Large intestine (tissue), 12 donors: Measurements from ENCODE around the gene CRCP. TPM values are rescaled to one million over a fixed set of nuclear protein-coding genes. Genes with fewer than 3 reads are reported as not detected.
A peak's percentile ranks its signal among the peaks of the same experiment; 100 is the strongest.
"Not testable (repeated sequence)": the region's sequence is repeated elsewhere in the genome, so short reads cannot be mapped to it uniquely, and the experiment has no call there.

Experiments
- DNase-seq, 2 donors: peaks; one replicate each; pipeline versions ENCODE4 v3.0.0 to v3.0.0-alpha.2; 2013
- H3K27ac ChIP-seq: one replicate; pipeline ENCODE4 v1.5.1; 2013; ENCODE audit warnings: low read length
- H3K27me3 ChIP-seq: 2 replicates; pipeline ENCODE4 v1.6.1; 2013; ENCODE audit warnings: low read length; ENCODE audit not compliant: control insufficient read depth, insufficient read depth
- H3K36me3 ChIP-seq: 2 replicates; pipeline ENCODE4 v1.6.1; 2013; ENCODE audit warnings: low read length; ENCODE audit not compliant: control insufficient read depth, insufficient read depth
- H3K4me1 ChIP-seq: one replicate; pipeline ENCODE4 v1.6.1; 2013; ENCODE audit warnings: low read length; ENCODE audit not compliant: control insufficient read depth, insufficient read depth
- H3K4me3 ChIP-seq: one replicate; pipeline ENCODE4 v1.5.1; 2013; ENCODE audit warnings: low read length
- H3K9me3 ChIP-seq: one replicate; pipeline ENCODE4 v1.6.1; 2013; ENCODE audit warnings: mild to moderate bottlenecking, low read depth, low read length, moderate library complexity; ENCODE audit not compliant: control insufficient read depth
- WGBS: methylation state at CpG from one replicate; pipeline ENCODE4 v1.1.5; 2013; ENCODE audit warnings: low lambda C conversion rate; ENCODE audit not compliant: insufficient coverage; 5-methylcytosine and 5-hydroxymethylcytosine counted together
- long read RNA-seq, 11 donors: transcript quantifications; one replicate each; lab custom pipeline, GENCODE V29; 2026
- polyA plus RNA-seq: library from polyadenylated mRNA; unstranded; fragments of 120-200 nt; gene quantifications from one replicate; pipeline ENCODE4 v1.2.1, GENCODE V29; 2013

CRCP gene
- polyA plus RNA-seq, result 32.0 TPM
- long read RNA-seq, donor 1, transcript CRCP-203 (6 exons, 3,009 nt), result major isoform, 10 of 14 reads
- long read RNA-seq, donor 1, partial matches to known transcripts, result 0 of 14 reads
- long read RNA-seq, donor 1, other reads (novel, unspliced or antisense), result 0 of 14 reads
- long read RNA-seq, donor 2, transcript CRCP-203 (6 exons, 3,009 nt), result major isoform, 16 of 19 reads
- long read RNA-seq, donor 2, partial matches to known transcripts, result 0 of 19 reads
- long read RNA-seq, donor 2, other reads (novel, unspliced or antisense), result 0 of 19 reads
- long read RNA-seq, donor 3, transcript CRCP-203 (6 exons, 3,009 nt), result major isoform, 27 of 46 reads
- long read RNA-seq, donor 3, partial matches to known transcripts, result 16 of 46 reads
- long read RNA-seq, donor 3, other reads (novel, unspliced or antisense), result 0 of 46 reads
- long read RNA-seq, donor 4, partial matches to known transcripts, result 0 of 1 reads
- long read RNA-seq, donor 4, other reads (novel, unspliced or antisense), result 0 of 1 reads
- long read RNA-seq, donor 5, transcript CRCP-203 (6 exons, 3,009 nt), result major isoform, 14 of 15 reads
- long read RNA-seq, donor 5, partial matches to known transcripts, result 0 of 15 reads
- long read RNA-seq, donor 5, other reads (novel, unspliced or antisense), result 0 of 15 reads
- long read RNA-seq, donor 6, transcript CRCP-203 (6 exons, 3,009 nt), result major isoform, 18 of 20 reads
- long read RNA-seq, donor 6, partial matches to known transcripts, result 0 of 20 reads
- long read RNA-seq, donor 6, other reads (novel, unspliced or antisense), result 0 of 20 reads
- long read RNA-seq, donor 7, transcript CRCP-203 (6 exons, 3,009 nt), result major isoform, 6 of 9 reads
- long read RNA-seq, donor 7, partial matches to known transcripts, result 0 of 9 reads
- long read RNA-seq, donor 7, other reads (novel, unspliced or antisense), result 0 of 9 reads
- long read RNA-seq, donor 8, transcript CRCP-203 (6 exons, 3,009 nt), result major isoform, 24 of 32 reads
- long read RNA-seq, donor 8, partial matches to known transcripts, result 0 of 32 reads
- long read RNA-seq, donor 8, other reads (novel, unspliced or antisense), result 0 of 32 reads
- long read RNA-seq, donor 9, transcript CRCP-201 (5 exons, 1,393 nt), result minor isoform, 5 of 13 reads
- long read RNA-seq, donor 9, transcript CRCP-203 (6 exons, 3,009 nt), result major isoform, 6 of 13 reads
- long read RNA-seq, donor 9, partial matches to known transcripts, result 0 of 13 reads
- long read RNA-seq, donor 9, other reads (novel, unspliced or antisense), result 0 of 13 reads
- long read RNA-seq, donor 10, transcript CRCP-203 (6 exons, 3,009 nt), result major isoform, 14 of 35 reads
- long read RNA-seq, donor 10, partial matches to known transcripts, result 16 of 35 reads
- long read RNA-seq, donor 10, other reads (novel, unspliced or antisense), result 0 of 35 reads
- long read RNA-seq, donor 11, transcript CRCP-203 (6 exons, 3,009 nt), result major isoform, 8 of 11 reads
- long read RNA-seq, donor 11, partial matches to known transcripts, result 0 of 11 reads
- long read RNA-seq, donor 11, other reads (novel, unspliced or antisense), result 0 of 11 reads

- peak; percentile 75 to 87 for DNase-seq
- no CpG with 5 or more reads among the region's 67 CpGs for WGBS
- no peaks in the 10 kb centered on the region for H3K27me3 ChIP-seq
- H3K9me3 ChIP-seq, result no peaks in the 10 kb centered on the region
- peaks cover 3% of the 10 kb centered on the region for H3K4me1 ChIP-seq
- peak within 1 kb of the TSS; percentile 88 for H3K4me3 ChIP-seq
- H3K27ac ChIP-seq, result peak within 1 kb of the TSS; percentile 94
- H3K36me3 ChIP-seq, result peaks cover 7% of the 10 kb centered on the region
Measured at GRCh38 chr7:66114743-66115649, at the start of gene CRCP. Gene CRCP, plus strand, starts transcription at chr7:66114847. Its CDS starts 116 bp downstream, at chr7:66114963.

- Histone ChIP-seq H3K27me3 (no peaks in the 10 kb centered on the region), H3K9me3 (no peaks in the 10 kb centered on the region), H3K4me3 (no peak overlapping the region), H3K27ac (no peak overlapping the region), H3K36me3 (no peaks in the 10 kb centered on the region), H3K4me1 (no peaks in the 10 kb centered on the region)
- no peak for DNase-seq
- whole genome bisulfite sequencing, result 93% methylated on average over 2 of the region's 4 CpGs
Measured at GRCh38 chr7:66069732-66070131, 44.9 kb upstream of the CRCP start.

GRCh38 chr7:66070222-66070621 is 44.4 kb upstream of the CRCP start:
- no CpG with 5 or more reads among the region's 1 CpG for WGBS
- no peaks in the 10 kb centered on the region for H3K4me1 ChIP-seq
- DNase-seq, result no peak
- no peak overlapping the region for H3K27ac ChIP-seq
- H3K4me3 ChIP-seq, result no peak overlapping the region
- no peaks in the 10 kb centered on the region for H3K27me3 ChIP-seq
- H3K36me3 ChIP-seq, result no peaks in the 10 kb centered on the region
- no peaks in the 10 kb centered on the region for H3K9me3 ChIP-seq

- WGBS, result no CpG with 5 or more reads among the region's 7 CpGs
- not testable (repeated sequence) for H3K4me1 ChIP-seq
Measured at GRCh38 chr7:66072208-66072607, 42.4 kb upstream of the CRCP start.

GRCh38 chr7:66075590-66076461 is 38.8 kb upstream of the CRCP start, which contains the start of gene ASL:
Gene ASL, plus strand, starts transcription at chr7:66075819. Its CDS starts 263 bp downstream, at chr7:66076082.
- no peaks in the 10 kb centered on the region for H3K9me3 ChIP-seq
- no peaks in the 10 kb centered on the region for H3K27me3 ChIP-seq
- H3K36me3 ChIP-seq, result peaks cover 18% of the 10 kb centered on the region
- H3K27ac ChIP-seq, result peak within 1 kb of the TSS; percentile 97
- WGBS, result no CpG with 5 or more reads among the region's 67 CpGs
- H3K4me3 ChIP-seq, result peak within 1 kb of the TSS; percentile 81
- peaks cover 8% of the 10 kb centered on the region for H3K4me1 ChIP-seq
- peak; percentile 93 to 96 for DNase-seq

More at GRCh38 chr7:66072208-66072607, 42.4 kb upstream of the CRCP start:
- H3K27me3 ChIP-seq, DNase-seq, H3K27ac ChIP-seq, H3K9me3 ChIP-seq, H3K36me3 ChIP-seq, H3K4me3 ChIP-seq: not testable (repeated sequence)

GRCh38 chr7:66076462-66077329 is 38.0 kb upstream of the CRCP start:
- peak overlapping the region; percentile 97 for H3K27ac ChIP-seq
- no peaks in the 10 kb centered on the region for H3K27me3 ChIP-seq
- peak overlapping the region; percentile 81 for H3K4me3 ChIP-seq
- WGBS, result no CpG with 5 or more reads among the region's 11 CpGs
- DNase-seq, result peak; percentile 90 to 94
- peaks cover 25% of the 10 kb centered on the region for H3K36me3 ChIP-seq
- peaks cover 8% of the 10 kb centered on the region for H3K4me1 ChIP-seq
- no peaks in the 10 kb centered on the region for H3K9me3 ChIP-seq

GRCh38 chr7:66078067-66078466 is 36.6 kb upstream of the CRCP start:
- no CpG with 5 or more reads among the region's 5 CpGs for WGBS
- DNase-seq, result peak in 1 of 2 donors; percentile 21
- no peaks in the 10 kb centered on the region for H3K27me3 ChIP-seq
- no peaks in the 10 kb centered on the region for H3K9me3 ChIP-seq
- H3K36me3 ChIP-seq, result peaks cover 39% of the 10 kb centered on the region
- H3K27ac ChIP-seq, result peak overlapping the region; percentile 24
- H3K4me1 ChIP-seq, result peaks cover 8% of the 10 kb centered on the region
- H3K4me3 ChIP-seq, result no peak overlapping the region

- H3K36me3 ChIP-seq, result peaks cover 66% of the 10 kb centered on the region
- no peak for DNase-seq
- no CpG with 5 or more reads among the region's 6 CpGs for WGBS
Measured at GRCh38 chr7:66082083-66082482, 32.6 kb upstream of the CRCP start.

More at GRCh38 chr7:66082083-66082482, 32.6 kb upstream of the CRCP start:
- H3K27ac ChIP-seq, result no peak overlapping the region
- H3K27me3 ChIP-seq, result no peaks in the 10 kb centered on the region
- no peaks in the 10 kb centered on the region for H3K9me3 ChIP-seq
- H3K4me1 ChIP-seq, result peaks cover 8% of the 10 kb centered on the region
- H3K4me3 ChIP-seq, result no peak overlapping the region
